Muscle of leg (tissue), 16 donors: ENCODE data around the gene NLGN4Y. TPM values are rescaled to one million over a fixed set of nuclear protein-coding genes. Genes with fewer than 3 reads are reported as not detected.

Experiments
- DNase-seq: peaks from one replicate; pipeline ENCODE4 v3.0.0; 2013
- H3K27ac ChIP-seq: one replicate; pipeline ENCODE4 v1.5.1; 2013; ENCODE audit warnings: mild to moderate bottlenecking, low read length, control low read depth
- H3K27me3 ChIP-seq: one replicate; pipeline ENCODE4 v1.6.1; 2013; ENCODE audit warnings: low read length; ENCODE audit not compliant: control insufficient read depth, insufficient read depth
- H3K36me3 ChIP-seq: one replicate; pipeline ENCODE4 v1.6.1; 2013; ENCODE audit warnings: low read length; ENCODE audit not compliant: control insufficient read depth, insufficient read depth
- H3K4me1 ChIP-seq: one replicate; pipeline ENCODE4 v1.6.1; 2013; ENCODE audit warnings: low read length; ENCODE audit not compliant: control insufficient read depth, insufficient read depth
- H3K4me3 ChIP-seq: one replicate; pipeline ENCODE4 v1.5.1; 2013; ENCODE audit warnings: low read length, control low read depth
- H3K9me3 ChIP-seq: replicated peaks from 2 replicates; pipeline ENCODE4 v1.6.1; 2013; ENCODE audit warnings: low read depth, low read length; ENCODE audit not compliant: control insufficient read depth
- WGBS: methylation state at CpG from one replicate; pipeline ENCODE4 v1.1.5; 2013; ENCODE audit warnings: missing lambda C conversion rate; ENCODE audit not compliant: insufficient coverage; 5-methylcytosine and 5-hydroxymethylcytosine counted together
- long read RNA-seq, 11 donors: transcript quantifications; one replicate each; lab custom pipeline, GENCODE V29; 2026
- polyA plus RNA-seq, 8 donors: library from polyadenylated mRNA; unstranded; fragments of 120-200 nt; gene quantifications; one replicate each; pipeline versions ENCODE4 v1.2.1 to v1.2.3, GENCODE V29; 2013; ENCODE audit warnings: inconsistent platforms in 1 of 8, low replicate concordance in 1 of 8; ENCODE audit not compliant: insufficient read length in 8 of 8, insufficient read depth in 1 of 8
- total RNA-seq: library from RNA; stranded (reverse); fragments of 120-200 nt; gene quantifications from one replicate; pipeline ENCODE4 v1.2.4, GENCODE V29; 2013

NLGN4Y gene
- total RNA-seq (0.04 TPM), polyA plus RNA-seq (10 to 100 TPM in 3 of 8 donors, 1 to 10 TPM in 5; 6.7 to 17.7 (median 8.9) TPM)
- long read RNA-seq, donor 1: 0 reads
- long read RNA-seq, donor 2: 0 reads
- long read RNA-seq, donor 3: 0 reads
- long read RNA-seq, donor 4: 0 reads
- long read RNA-seq, donor 5, full-length matches to known transcripts: 1 of 1 reads
- long read RNA-seq, donor 5, partial matches to known transcripts: 0 of 1 reads
- long read RNA-seq, donor 5, other reads (novel, unspliced or antisense): 0 of 1 reads
- long read RNA-seq, donor 6: 0 reads
- long read RNA-seq, donor 7: 0 reads
- long read RNA-seq, donor 8: 0 reads
- long read RNA-seq, donor 9, partial matches to known transcripts: 0 of 1 reads
- long read RNA-seq, donor 9, other reads (novel, unspliced or antisense): 0 of 1 reads
- long read RNA-seq, donor 10, full-length matches to known transcripts: 2 of 9 reads
- long read RNA-seq, donor 10, partial matches to known transcripts: 7 of 9 reads
- long read RNA-seq, donor 10, other reads (novel, unspliced or antisense): 0 of 9 reads
- long read RNA-seq, donor 11: 0 reads

- Histone ChIP-seq H3K4me3 (no peak within 1 kb of the TSS), H3K4me1 (no peaks in the 10 kb centered on the region), H3K27ac (no peak within 1 kb of the TSS), H3K9me3 (no peaks in the 10 kb centered on the region), H3K27me3 (no peaks in the 10 kb centered on the region), H3K36me3 (no peaks in the 10 kb centered on the region)
- WGBS: no CpG with 5 or more reads among the region's 65 CpGs
- no peak for DNase-seq
These were observed at the start of gene NLGN4Y for GRCh38 chrY:14524272-14525231. TSS of gene NLGN4Y (plus strand) at chrY:14524529. CDS start at chrY:14622120, 97,591 bp downstream.

DNA sequence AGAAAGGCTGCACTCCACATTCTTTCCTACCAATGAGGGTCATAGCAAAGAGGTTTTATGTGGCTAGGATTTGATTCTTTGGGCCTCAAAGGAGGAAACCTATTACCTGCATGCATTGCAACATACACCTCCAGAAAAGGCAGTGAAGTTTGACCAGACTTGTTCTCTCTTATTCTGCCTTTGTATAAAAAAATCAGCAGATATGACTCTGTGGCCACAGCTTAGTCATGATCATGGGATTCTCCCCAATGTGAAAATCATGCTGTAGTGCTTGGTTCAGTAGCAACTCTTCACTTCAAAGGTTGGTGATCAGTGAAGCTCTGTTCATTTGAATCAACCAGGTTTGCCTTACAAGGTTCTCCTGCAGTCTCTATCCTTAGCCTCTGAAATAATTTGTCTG is 38.4 kb upstream of the NLGN4Y start:
- no peak for DNase-seq
- Histone ChIP-seq H3K36me3 (no peaks in the 10 kb centered on the region), H3K9me3 (no peaks in the 10 kb centered on the region), H3K27me3 (no peaks in the 10 kb centered on the region), H3K4me3 (no peak overlapping the region), H3K27ac (no peak overlapping the region), H3K4me1 (no peaks in the 10 kb centered on the region)

- no peaks in the 10 kb centered on the region for H3K4me1 ChIP-seq
- no peak for DNase-seq
- no peaks in the 10 kb centered on the region for H3K27me3 ChIP-seq
- no peak overlapping the region for H3K4me3 ChIP-seq
- H3K27ac ChIP-seq: no peak overlapping the region
- no peaks in the 10 kb centered on the region for H3K9me3 ChIP-seq
- WGBS: no CpG with 5 or more reads among the region's 1 CpG
- H3K36me3 ChIP-seq: no peaks in the 10 kb centered on the region
These were observed 34.1 kb upstream of the NLGN4Y start for GRCh38 chrY:14490226-14490625.

DNA sequence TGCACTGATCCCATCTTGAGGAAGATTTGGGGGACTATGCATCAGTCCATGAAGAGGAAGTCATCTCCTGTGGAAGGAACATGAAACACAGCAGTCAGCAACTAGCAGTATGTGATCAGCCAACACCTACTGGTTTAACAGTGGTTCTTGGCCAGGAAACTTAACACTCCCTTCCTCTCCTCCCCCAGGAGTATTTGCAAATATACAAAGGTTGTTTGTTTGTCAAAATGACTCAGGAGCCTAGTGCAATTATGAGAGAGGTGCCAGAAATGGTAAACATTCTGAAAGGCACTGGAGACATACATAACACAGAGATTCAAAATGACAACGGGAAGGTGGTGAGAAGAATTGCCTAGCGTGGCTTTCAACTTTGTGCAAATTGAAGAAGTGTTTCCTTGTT is 26.3 kb upstream of the NLGN4Y start:
- no peaks in the 10 kb centered on the region for H3K36me3 ChIP-seq
- WGBS: no CpG with 5 or more reads among the region's 2 CpGs

DNA sequence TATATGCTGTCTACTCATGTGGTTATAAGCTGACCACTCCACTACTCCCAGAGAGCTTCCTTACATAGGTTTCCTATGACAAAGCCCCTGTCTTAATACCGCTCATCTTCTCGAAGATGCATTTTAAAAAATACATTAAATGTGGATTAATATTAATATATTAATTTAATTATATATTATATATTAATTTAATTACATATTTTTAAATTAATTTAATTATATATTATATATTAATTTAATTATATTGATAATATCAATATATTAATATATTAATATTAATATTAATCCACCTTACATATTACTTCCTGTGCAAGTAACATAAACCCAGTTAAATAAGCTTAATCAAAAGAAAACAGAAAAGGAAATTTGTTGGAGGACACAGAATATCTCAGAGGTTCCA is 19.7 kb upstream of the NLGN4Y start:
- Histone ChIP-seq H3K4me1 (no peaks in the 10 kb centered on the region), H3K27me3 (no peaks in the 10 kb centered on the region), H3K4me3 (no peak overlapping the region), H3K36me3 (no peaks in the 10 kb centered on the region), H3K27ac (no peak overlapping the region), H3K9me3 (no peaks in the 10 kb centered on the region)
- no peak for DNase-seq
- no CpG with 5 or more reads among the region's 2 CpGs for WGBS

More for the DNA sequence above, 26.3 kb upstream of the NLGN4Y start:
- Histone ChIP-seq H3K27ac (no peak overlapping the region), H3K4me3 (no peak overlapping the region), H3K9me3 (no peaks in the 10 kb centered on the region), H3K4me1 (no peaks in the 10 kb centered on the region), H3K27me3 (no peaks in the 10 kb centered on the region)
- DNase-seq: no peak

GRCh38 chrY:14522379-14522950 is 1.9 kb upstream of the NLGN4Y start:
- Histone ChIP-seq H3K36me3 (no peaks in the 10 kb centered on the region), H3K4me3 (no peak overlapping the region), H3K27ac (no peak overlapping the region), H3K9me3 (no peaks in the 10 kb centered on the region), H3K4me1 (no peaks in the 10 kb centered on the region), H3K27me3 (no peaks in the 10 kb centered on the region)
- no peak for DNase-seq
- no CpG with 5 or more reads among the region's 14 CpGs for WGBS

- H3K4me3 ChIP-seq: no peak overlapping the region
- H3K27ac ChIP-seq: no peak overlapping the region
- H3K27me3 ChIP-seq: no peaks in the 10 kb centered on the region
- H3K4me1 ChIP-seq: no peaks in the 10 kb centered on the region
- DNase-seq: no peak
- WGBS: no CpG with 5 or more reads among the region's 31 CpGs
- no peaks in the 10 kb centered on the region for H3K9me3 ChIP-seq
- H3K36me3 ChIP-seq: no peaks in the 10 kb centered on the region
These were observed 648 bp upstream of the NLGN4Y start for GRCh38 chrY:14523491-14524271.

GRCh38 chrY:14525315-14525714 is 986 bp downstream of the NLGN4Y start:
- H3K36me3 ChIP-seq: no peaks in the 10 kb centered on the region
- H3K4me1 ChIP-seq: no peaks in the 10 kb centered on the region
- no peak for DNase-seq
- H3K4me3 ChIP-seq: no peak overlapping the region
- no peak overlapping the region for H3K27ac ChIP-seq
- no peaks in the 10 kb centered on the region for H3K27me3 ChIP-seq
- WGBS: no CpG with 5 or more reads among the region's 13 CpGs
- no peaks in the 10 kb centered on the region for H3K9me3 ChIP-seq

DNA sequence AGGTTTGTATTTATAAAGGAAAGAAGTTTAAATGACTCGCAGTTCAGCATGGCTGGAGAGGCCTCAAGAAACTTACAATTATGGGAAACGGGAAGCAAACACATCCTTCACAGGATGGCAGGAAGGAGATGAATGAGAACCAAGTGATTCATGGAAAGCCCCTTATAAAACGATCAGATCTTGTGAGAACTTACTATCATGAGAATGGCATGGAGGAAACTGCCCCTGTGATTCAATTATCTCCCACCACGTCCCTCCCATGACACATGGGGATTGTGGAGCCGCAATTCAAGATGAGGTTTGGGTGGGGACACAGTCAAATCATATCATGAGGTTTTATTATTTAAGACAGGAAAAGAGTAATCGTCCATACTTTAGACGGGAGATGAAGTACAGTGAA is 4.0 kb downstream of the NLGN4Y start:
- no peak for DNase-seq
- no CpG with 5 or more reads among the region's 7 CpGs for WGBS
- Histone ChIP-seq H3K27ac (no peak overlapping the region), H3K27me3 (no peaks in the 10 kb centered on the region), H3K9me3 (no peaks in the 10 kb centered on the region), H3K4me1 (no peaks in the 10 kb centered on the region), H3K36me3 (no peaks in the 10 kb centered on the region), H3K4me3 (no peak overlapping the region)
